Neural progenitor cell (in vitro differentiated cells): ENCODE data around the gene IL7R. TPM values are rescaled to one million over a fixed set of nuclear protein-coding genes. Genes with fewer than 3 reads are reported as not detected.

Source experiments
- DNase-seq: peaks from one replicate; pipeline ENCODE4 v3.0.0-alpha.2; 2016; ENCODE audit warnings: low spot score
- H2AFZ ChIP-seq: fragments of 200-600 bp; sonication (generic); replicated peaks from 2 replicates; pipeline ENCODE4 v1.6.1; 2016; ENCODE audit warnings: antibody characterized with exemption
- H3F3A ChIP-seq: fragments of 200-600 bp; sonication (generic); 2 replicates; pipeline ENCODE4 v1.6.1; 2016; ENCODE audit warnings: antibody characterized with exemption, low read depth
- H3K27ac ChIP-seq: fragments of 200-600 bp; sonication (generic); 2 replicates; pipeline ENCODE4 v1.5.1; 2016; ENCODE audit warnings: mild to moderate bottlenecking
- H3K27me3 ChIP-seq: fragments of 200-600 bp; sonication (generic); 2 replicates; pipeline ENCODE4 v1.6.1; 2016; ENCODE audit warnings: mild to moderate bottlenecking, moderate library complexity
- H3K36me3 ChIP-seq: fragments of 200-600 bp; sonication (generic); 2 replicates; pipeline ENCODE4 v1.5.1; 2016
- H3K4me1 ChIP-seq: fragments of 200-600 bp; sonication (generic); 2 replicates; pipeline ENCODE4 v1.6.1; 2016; ENCODE audit warnings: mixed run types
- H3K4me2 ChIP-seq: fragments of 200-600 bp; sonication (generic); 2 replicates; pipeline ENCODE4 v1.6.1; 2016
- H3K4me3 ChIP-seq: fragments of 200-600 bp; sonication (generic); 2 replicates; pipeline ENCODE4 v1.5.1; 2016
- H3K79me2 ChIP-seq: fragments of 200-600 bp; sonication (generic); 2 replicates; pipeline ENCODE4 v1.6.1; 2016; ENCODE audit warnings: low read depth
- H3K9ac ChIP-seq: fragments of 200-600 bp; sonication (generic); 2 replicates; pipeline ENCODE4 v1.6.1; 2016
- H3K9me3 ChIP-seq: fragments of 200-600 bp; sonication (generic); 2 replicates; pipeline ENCODE4 v1.5.1; 2016; ENCODE audit warnings: low read depth
- H4K20me1 ChIP-seq: fragments of 200-600 bp; sonication (generic); 2 replicates; pipeline ENCODE4 v1.6.1; 2016; ENCODE audit warnings: low read depth
- H3K27ac Mint-ChIP-seq: 3 replicates; pipeline ENCODE4 v1.8.0; 2021; ENCODE audit warnings: mixed read lengths
- H3K27me3 Mint-ChIP-seq: 2 replicates; pipeline ENCODE4 v1.8.0; 2022; ENCODE audit warnings: low read depth, mild to moderate bottlenecking, inconsistent platforms, moderate library complexity, mixed read lengths; ENCODE audit not compliant: insufficient read depth
- H3K36me3 Mint-ChIP-seq: 3 replicates; pipeline ENCODE4 v1.8.0; 2021; ENCODE audit warnings: mixed read lengths
- H3K4me1 Mint-ChIP-seq: 3 replicates; pipeline ENCODE4 v1.8.0; 2021; ENCODE audit warnings: mixed read lengths
- H3K4me3 Mint-ChIP-seq: 3 replicates; pipeline ENCODE4 v1.8.0; 2021; ENCODE audit warnings: mild to moderate bottlenecking, moderate library complexity, mixed read lengths
- H3K9me3 Mint-ChIP-seq: 3 replicates; pipeline ENCODE4 v1.8.0; 2020; ENCODE audit warnings: mixed read lengths
- EZH2 ChIP-seq: fragments of 200-600 bp; sonication (generic); IDR thresholded peaks from 2 replicates; pipeline ENCODE4 v1.6.1; 2017; ENCODE audit warnings: antibody characterized with exemption, mild to moderate bottlenecking, moderate library complexity
- EZH2phosphoT487 ChIP-seq: fragments of 200-600 bp; sonication (generic); IDR thresholded peaks from 2 replicates; pipeline ENCODE4 v1.6.1; 2017; ENCODE audit warnings: antibody characterized with exemption
- total RNA-seq: library from RNA; depleted of rRNA; stranded (reverse); fragments of >200 nt; gene quantifications from 2 replicates; pipeline ENCODE4 v1.2.3, GENCODE V29; 2015; ENCODE audit warnings: low replicate concordance
- TF ChIP-seq, protein P1 (sequence below): fragments of 200-600 bp; sonication (generic); IDR thresholded peaks from 2 replicates; pipeline ENCODE4 v1.5.1; 2017; ENCODE audit warnings: antibody characterized with exemption, mild to moderate bottlenecking

The IL7R gene
- total RNA-seq, 1 donor from 2014 or later: not detected

DNA sequence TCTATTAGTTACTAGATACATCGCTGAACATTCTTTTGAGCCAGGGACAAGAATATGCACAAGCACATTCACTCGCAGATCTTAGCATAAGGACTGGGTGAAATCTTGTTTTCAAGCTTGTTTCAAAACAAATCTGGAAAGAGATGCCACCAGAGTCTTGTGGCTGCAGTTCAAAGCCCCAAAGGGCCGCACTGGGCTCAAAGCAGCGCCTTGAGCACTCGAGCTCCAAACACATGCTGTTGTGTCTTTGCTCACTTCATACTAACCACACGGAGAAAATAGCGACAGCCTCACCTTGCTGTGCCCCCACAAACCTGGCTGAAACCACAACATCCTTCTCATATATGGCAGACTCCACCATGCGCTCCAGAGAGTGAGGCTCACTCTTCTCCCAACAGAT, 34.2 kb upstream of the IL7R start:
- H3K36me3 ChIP-seq: no peaks in the 10 kb centered on the region
- no peaks in the 10 kb centered on the region for H3K9me3 ChIP-seq
- H3K9ac ChIP-seq: no peak overlapping the region
- H3K27ac Mint-ChIP-seq: no peak overlapping the region
- H3K9me3 Mint-ChIP-seq: no peaks in the 10 kb centered on the region
- no peak for DNase-seq
- no peaks in the 10 kb centered on the region for H3F3A ChIP-seq
- no peak for TF ChIP-seq EZH2
- TF ChIP-seq EZH2phosphoT487: no peak
- TF ChIP-seq, protein P1, sequence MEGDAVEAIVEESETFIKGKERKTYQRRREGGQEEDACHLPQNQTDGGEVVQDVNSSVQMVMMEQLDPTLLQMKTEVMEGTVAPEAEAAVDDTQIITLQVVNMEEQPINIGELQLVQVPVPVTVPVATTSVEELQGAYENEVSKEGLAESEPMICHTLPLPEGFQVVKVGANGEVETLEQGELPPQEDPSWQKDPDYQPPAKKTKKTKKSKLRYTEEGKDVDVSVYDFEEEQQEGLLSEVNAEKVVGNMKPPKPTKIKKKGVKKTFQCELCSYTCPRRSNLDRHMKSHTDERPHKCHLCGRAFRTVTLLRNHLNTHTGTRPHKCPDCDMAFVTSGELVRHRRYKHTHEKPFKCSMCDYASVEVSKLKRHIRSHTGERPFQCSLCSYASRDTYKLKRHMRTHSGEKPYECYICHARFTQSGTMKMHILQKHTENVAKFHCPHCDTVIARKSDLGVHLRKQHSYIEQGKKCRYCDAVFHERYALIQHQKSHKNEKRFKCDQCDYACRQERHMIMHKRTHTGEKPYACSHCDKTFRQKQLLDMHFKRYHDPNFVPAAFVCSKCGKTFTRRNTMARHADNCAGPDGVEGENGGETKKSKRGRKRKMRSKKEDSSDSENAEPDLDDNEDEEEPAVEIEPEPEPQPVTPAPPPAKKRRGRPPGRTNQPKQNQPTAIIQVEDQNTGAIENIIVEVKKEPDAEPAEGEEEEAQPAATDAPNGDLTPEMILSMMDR: no peak
- peaks cover 2% of the 10 kb centered on the region for H3K27me3 Mint-ChIP-seq
- no peaks in the 10 kb centered on the region for H3K27me3 ChIP-seq
- no peaks in the 10 kb centered on the region for H4K20me1 ChIP-seq
- no peak overlapping the region for H3K4me2 ChIP-seq
- H3K27ac ChIP-seq: no peak overlapping the region
- no peak overlapping the region for H3K4me3 Mint-ChIP-seq
- H2AFZ ChIP-seq: no peak overlapping the region
- H3K4me1 ChIP-seq: no peaks in the 10 kb centered on the region
- H3K4me1 Mint-ChIP-seq: no peaks in the 10 kb centered on the region
- H3K79me2 ChIP-seq: no peaks in the 10 kb centered on the region
- H3K36me3 Mint-ChIP-seq: no peaks in the 10 kb centered on the region
- H3K4me3 ChIP-seq: no peak overlapping the region

DNA sequence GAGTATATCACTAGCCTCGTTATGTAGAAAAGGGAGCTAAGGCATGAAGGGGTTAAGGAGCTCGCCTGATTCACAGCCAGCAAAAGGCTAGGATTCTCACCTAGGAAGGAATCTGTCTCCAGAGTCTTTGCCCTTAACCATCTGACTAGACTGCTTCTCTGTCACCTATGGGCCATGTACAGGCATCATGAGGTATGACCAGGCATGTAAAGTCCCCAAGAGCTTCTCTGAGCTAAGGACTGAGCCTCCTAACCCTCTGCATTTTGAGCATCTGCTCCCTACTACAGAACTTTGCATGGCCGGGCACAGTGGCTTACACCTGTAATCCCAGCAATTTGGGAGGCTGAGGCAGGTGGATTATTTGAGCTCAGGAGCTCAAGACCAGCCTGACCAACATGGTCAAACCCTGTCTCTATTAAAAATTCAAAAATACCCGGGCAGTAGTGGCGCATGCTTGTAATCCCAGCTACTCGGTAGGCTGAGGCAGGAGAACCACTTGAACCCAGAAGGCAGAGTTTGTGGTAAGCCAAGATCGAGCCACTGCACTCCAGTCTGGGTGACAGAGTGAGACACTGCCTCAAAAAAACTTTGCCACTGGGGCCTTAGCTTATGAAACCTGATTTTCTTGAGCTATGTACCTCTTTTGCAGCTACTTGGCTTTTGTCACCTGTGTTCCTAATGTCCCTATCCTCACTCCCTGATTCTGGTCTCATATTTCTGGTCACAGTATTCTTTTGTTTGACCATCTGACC, 33.2 kb upstream of the IL7R start:
- no peak overlapping the region for H3K27ac Mint-ChIP-seq
- Histone ChIP-seq H3F3A (no peaks in the 10 kb centered on the region), H3K9me3 (no peaks in the 10 kb centered on the region), H4K20me1 (no peaks in the 10 kb centered on the region), H3K4me2 (no peak overlapping the region), H3K79me2 (no peaks in the 10 kb centered on the region), H3K27me3 (no peaks in the 10 kb centered on the region), H3K27ac (no peak overlapping the region), H3K36me3 (no peaks in the 10 kb centered on the region), H3K4me3 (no peak overlapping the region), H2AFZ (no peak overlapping the region), H3K4me1 (no peaks in the 10 kb centered on the region), H3K9ac (no peak overlapping the region)
- no peaks in the 10 kb centered on the region for H3K9me3 Mint-ChIP-seq
- H3K4me3 Mint-ChIP-seq: no peak overlapping the region
- H3K4me1 Mint-ChIP-seq: no peaks in the 10 kb centered on the region
- TF ChIP-seq, protein P1: no peak
- no peak for TF ChIP-seq EZH2
- TF ChIP-seq EZH2phosphoT487: no peak
- DNase-seq: no peak
- H3K27me3 Mint-ChIP-seq: peaks cover 2% of the 10 kb centered on the region
- no peaks in the 10 kb centered on the region for H3K36me3 Mint-ChIP-seq

DNA sequence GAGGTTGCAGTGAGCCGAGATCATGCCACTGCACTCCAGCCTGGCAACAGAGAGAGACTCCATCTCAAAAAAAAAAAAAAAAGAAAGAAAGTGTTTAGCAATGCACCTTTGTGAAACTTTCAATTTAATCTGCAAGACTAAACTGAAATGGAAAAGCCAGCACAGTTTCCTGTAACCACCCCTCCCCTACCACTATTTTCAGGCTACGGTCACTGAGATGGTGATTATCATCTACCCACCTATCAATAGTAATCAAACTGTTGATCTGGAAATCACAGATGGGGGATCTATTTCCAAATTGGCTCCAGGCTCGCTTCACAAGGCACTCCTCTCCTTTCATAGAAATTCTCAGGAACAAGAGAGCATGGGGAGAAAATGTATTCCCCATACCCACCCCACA, 30.6 kb upstream of the IL7R start:
- Histone ChIP-seq H3K27me3 (no peaks in the 10 kb centered on the region), H3K9ac (no peak overlapping the region), H3F3A (no peaks in the 10 kb centered on the region), H3K36me3 (no peaks in the 10 kb centered on the region), H3K4me1 (no peaks in the 10 kb centered on the region), H3K9me3 (no peaks in the 10 kb centered on the region), H3K4me2 (no peak overlapping the region), H4K20me1 (no peaks in the 10 kb centered on the region), H3K79me2 (no peaks in the 10 kb centered on the region), H2AFZ (no peak overlapping the region), H3K27ac (no peak overlapping the region), H3K4me3 (no peak overlapping the region)
- Mint-ChIP-seq H3K4me1 (no peaks in the 10 kb centered on the region), H3K4me3 (no peak overlapping the region), H3K36me3 (no peaks in the 10 kb centered on the region), H3K9me3 (no peaks in the 10 kb centered on the region), H3K27me3 (peaks cover under 1% of the 10 kb centered on the region), H3K27ac (no peak overlapping the region)
- no peak for DNase-seq
- TF ChIP-seq EZH2: no peak
- TF ChIP-seq, protein P1: no peak
- no peak for TF ChIP-seq EZH2phosphoT487
